ENCODE measurements around the gene TLE6. TPM values are rescaled to one million over a fixed set of nuclear protein-coding genes. Genes with fewer than 3 reads are reported as not detected.

TLE6 gene
- total and polyA plus RNA-seq, 12 donors: 0.34 to 3.5 (median 0.64) TPM; not detected in 3

DNA sequence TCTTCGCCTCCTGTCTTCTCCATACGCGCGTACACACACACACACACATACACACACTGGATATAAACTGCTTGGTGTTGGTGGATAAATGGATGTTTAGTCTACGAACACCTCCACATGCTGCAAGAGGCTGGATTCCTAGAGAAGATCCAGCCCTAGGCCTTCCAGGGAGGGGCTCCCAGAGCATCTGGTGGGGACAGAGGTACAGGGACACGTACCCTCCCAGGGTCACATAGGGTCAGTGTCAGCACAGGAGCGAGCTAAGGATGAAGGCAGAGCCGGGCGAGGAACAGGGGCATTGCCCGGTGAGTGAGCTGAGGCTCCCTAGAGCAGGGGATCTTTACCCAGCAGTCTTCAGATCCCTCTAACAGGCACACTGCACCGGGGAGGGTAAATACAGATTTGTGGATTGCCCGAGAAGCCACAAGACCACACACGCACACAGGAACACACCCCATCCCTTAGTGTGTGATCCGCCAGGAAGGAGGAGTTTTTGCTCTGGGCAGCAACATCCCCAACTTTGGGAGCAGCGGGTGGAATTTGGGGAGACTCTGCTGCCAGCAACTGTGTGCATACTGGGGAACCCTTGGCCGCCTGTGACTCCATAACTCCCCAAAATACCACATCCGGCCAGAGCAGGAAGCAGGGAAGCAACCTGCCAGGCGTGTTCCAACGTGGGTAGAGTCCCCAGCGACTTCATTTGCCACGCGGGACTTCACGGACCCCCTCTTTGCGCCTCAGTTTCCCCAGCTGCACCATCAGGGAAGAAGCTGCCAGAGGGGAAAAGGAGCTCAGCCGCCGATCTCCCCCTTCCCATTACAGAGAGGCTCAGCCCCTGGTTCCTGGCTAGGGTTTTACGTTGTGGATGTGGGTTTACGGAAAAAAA, 57.5 kb downstream of the TLE6 start:
- no peaks in the 10 kb centered on the region for H3K9me3 ChIP-seq
- H3K4me1 ChIP-seq: peaks cover 12 to 29% (median 22%) of the 10 kb centered on the region in 9 donors
- DNase-seq (peak; percentile 38 to 40), ATAC-seq (peak in 3 of 8 donors; percentile 0 to 8 (median 3))
- peak overlapping the region; percentile 47 to 66 (median 62) for H3K4me3 ChIP-seq
- H3K27me3 ChIP-seq: peaks cover 0 to 10% (median 0%) of the 10 kb centered on the region in 7 donors
- H3K36me3 ChIP-seq: no peaks in the 10 kb centered on the region
- 7 to 8% methylated on average over 28 of the region's 28 CpGs for WGBS, 2 donors
- TF ChIP-seq, protein P1, sequence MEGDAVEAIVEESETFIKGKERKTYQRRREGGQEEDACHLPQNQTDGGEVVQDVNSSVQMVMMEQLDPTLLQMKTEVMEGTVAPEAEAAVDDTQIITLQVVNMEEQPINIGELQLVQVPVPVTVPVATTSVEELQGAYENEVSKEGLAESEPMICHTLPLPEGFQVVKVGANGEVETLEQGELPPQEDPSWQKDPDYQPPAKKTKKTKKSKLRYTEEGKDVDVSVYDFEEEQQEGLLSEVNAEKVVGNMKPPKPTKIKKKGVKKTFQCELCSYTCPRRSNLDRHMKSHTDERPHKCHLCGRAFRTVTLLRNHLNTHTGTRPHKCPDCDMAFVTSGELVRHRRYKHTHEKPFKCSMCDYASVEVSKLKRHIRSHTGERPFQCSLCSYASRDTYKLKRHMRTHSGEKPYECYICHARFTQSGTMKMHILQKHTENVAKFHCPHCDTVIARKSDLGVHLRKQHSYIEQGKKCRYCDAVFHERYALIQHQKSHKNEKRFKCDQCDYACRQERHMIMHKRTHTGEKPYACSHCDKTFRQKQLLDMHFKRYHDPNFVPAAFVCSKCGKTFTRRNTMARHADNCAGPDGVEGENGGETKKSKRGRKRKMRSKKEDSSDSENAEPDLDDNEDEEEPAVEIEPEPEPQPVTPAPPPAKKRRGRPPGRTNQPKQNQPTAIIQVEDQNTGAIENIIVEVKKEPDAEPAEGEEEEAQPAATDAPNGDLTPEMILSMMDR (IDR thresholded peaks at IDR 0.05): no peak
- intact Hi-C loops (cut with DNase I): loop anchor here in 8 of 10 donors (1.0 to 10.0 kb wide), 9 partner anchors 27 to 83 kb away; partner anchors contain the start of genes TLE6 (in 2 of the 8), GNA11 (in 1 of the 8) and TLE5 (in 1 of the 8)
- peak overlapping the region; percentile 32 to 97 (median 91) for H3K27ac ChIP-seq

DNA sequence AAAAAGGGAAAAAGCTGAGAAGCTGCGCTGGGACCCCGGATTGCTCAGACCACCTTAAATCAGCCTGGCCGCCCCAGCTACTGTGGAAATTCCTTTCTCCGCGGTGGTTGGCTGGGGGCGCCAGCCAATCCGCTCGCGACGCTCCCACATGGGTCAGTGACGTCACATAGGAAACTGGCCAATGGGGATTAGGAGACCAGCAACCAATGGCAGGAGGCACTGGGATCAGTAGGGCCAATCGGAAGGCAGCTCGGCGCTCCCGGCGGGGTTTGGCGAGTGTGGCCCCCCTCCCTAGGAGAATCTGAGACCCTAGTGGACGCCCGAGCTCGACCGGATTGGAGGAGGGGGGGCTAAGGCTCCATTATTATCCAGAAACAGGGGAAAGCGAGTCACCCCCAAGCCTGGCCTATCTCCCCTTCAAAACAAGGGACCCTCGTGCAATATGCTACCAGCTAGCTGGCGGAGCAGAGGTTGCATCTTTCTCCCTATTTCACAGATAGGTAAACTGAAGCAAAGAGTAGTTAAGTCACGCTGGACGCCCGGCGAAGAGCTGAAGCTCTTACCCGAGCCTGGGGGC, 58.3 kb downstream of the TLE6 start:
- H3K27me3 ChIP-seq: peaks cover 0 to 3% (median 0%) of the 10 kb centered on the region in 7 donors
- no peaks in the 10 kb centered on the region for H3K36me3 ChIP-seq
- H3K4me1 ChIP-seq: peaks cover 12 to 26% (median 21%) of the 10 kb centered on the region in 9 donors
- H3K9me3 ChIP-seq: no peaks in the 10 kb centered on the region
- ATAC-seq (peak; percentile 93 to 98 (median 96)), DNase-seq (peak; percentile 97 to 100)
- intact Hi-C loops (cut with DNase I): loop anchor here in 8 of 10 donors (1.0 to 10.0 kb wide), 10 partner anchors 21 to 83 kb away; partner anchors contain the start of genes TLE6 (in 3 of the 8), GNA11 (in 1 of the 8) and TLE5 (in 1 of the 8)
- TF ChIP-seq, protein P1 (IDR thresholded peaks at IDR 0.05): peak in 1 of 9 donors; percentile 9
- H3K27ac ChIP-seq: peak overlapping the region; percentile 83 to 97 (median 92)
- WGBS, 2 donors: 0% methylated on average over 29 of the region's 29 CpGs
- H3K4me3 ChIP-seq: peak overlapping the region; percentile 47 to 66 (median 62)

DNA sequence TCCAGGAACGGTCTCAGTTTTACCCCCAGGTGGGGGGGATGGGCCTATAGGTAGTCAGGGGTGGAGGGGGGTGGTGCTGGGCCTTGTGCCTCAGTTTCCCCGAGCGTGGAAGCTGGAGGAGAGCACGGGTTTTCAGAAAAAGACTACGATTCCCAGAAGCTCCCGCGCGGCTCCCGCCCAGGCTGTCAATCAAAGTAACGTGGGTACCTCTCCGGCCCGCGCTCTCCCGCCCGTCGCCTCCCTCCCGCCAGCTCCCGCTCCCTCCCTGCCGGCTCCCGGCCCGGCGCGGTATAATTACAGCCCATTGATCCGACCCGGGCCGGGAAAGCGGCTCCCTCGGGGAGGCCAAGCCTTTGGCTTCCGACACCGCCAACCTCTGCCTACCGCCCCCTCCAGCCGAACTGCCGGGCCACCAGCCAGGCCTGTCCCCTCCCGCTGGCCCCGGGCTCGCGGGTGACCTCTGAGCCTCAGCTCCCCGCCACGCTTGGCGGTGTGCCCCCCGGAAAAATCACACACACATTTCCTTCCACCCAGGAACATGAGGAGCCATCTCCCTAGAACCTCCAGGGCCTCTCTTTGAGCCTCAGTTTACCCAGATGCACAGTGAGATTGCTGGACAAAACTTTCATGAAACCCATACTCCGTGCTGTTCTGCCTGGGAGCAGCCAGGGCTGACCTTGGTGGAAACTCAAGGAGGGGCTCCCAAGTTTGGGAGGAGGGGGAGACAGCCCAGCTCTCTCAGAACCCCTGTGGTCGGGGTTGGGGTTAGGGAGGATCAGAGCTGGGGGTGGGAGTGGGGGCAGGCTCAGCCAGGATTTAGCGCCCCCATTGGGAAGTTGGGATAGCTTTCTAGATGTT, 59.0 kb downstream of the TLE6 start:
- Histone ChIP-seq H3K27ac (peak overlapping the region; percentile 83 to 97 (median 92)), H3K4me3 (peak overlapping the region; percentile 22 to 66 (median 60)), H3K9me3 (no peaks in the 10 kb centered on the region), H3K36me3 (no peaks in the 10 kb centered on the region), H3K27me3 (peaks cover 0 to 1% (median 0%) of the 10 kb centered on the region in 7 donors), H3K4me1 (peaks cover 12 to 26% (median 21%) of the 10 kb centered on the region in 9 donors)
- 1% methylated on average over 44 of the region's 44 CpGs for WGBS, 2 donors
- ATAC-seq (peak; percentile 86 to 95 (median 90)), DNase-seq (peak; percentile 95 to 97)
- intact Hi-C loops (cut with DNase I): loop anchor here in 7 of 10 donors (2.0 to 10.0 kb wide), 9 partner anchors 20 to 84 kb away; partner anchors contain the start of genes TLE6 (in 2 of the 7) and GNA11 (in 1 of the 7)
- TF ChIP-seq, protein P1 (IDR thresholded peaks at IDR 0.05): peak in 4 of 9 donors; percentile 5 to 29 (median 22)

All from heart right ventricle (tissue), 16 donors.